SK-N-SH treated with all-trans-retinoic acid at 6 μM for 48 hours (cell line): Measurements from ENCODE around the gene ZNF644.
"Not testable (repeated sequence)": the region's sequence is repeated elsewhere in the genome, so short reads cannot be mapped to it uniquely, and the experiment has no call there.

ENCODE experiments used
- CSDC2 ChIP-seq: fragments of 250-450 bp; sonication (Bioruptor Pico); IDR thresholded peaks from 2 replicates; pipeline ENCODE4 v1.5.0; 2020; ENCODE audit warnings: mild to moderate bottlenecking, moderate library complexity
- CSRNP3 ChIP-seq: fragments of 250-450 bp; sonication (Bioruptor Pico); IDR thresholded peaks from 2 replicates; pipeline ENCODE4 v1.5.1; 2021; ENCODE audit warnings: mild to moderate bottlenecking, moderate library complexity
- ISL1 ChIP-seq: fragments of 250-450 bp; sonication (Bioruptor Pico); IDR thresholded peaks from 2 replicates; pipeline ENCODE4 v2.1.2; 2022; ENCODE audit warnings: mild to moderate bottlenecking, moderate library complexity
- POU6F1 ChIP-seq: fragments of 250-450 bp; sonication (Bioruptor Pico); IDR thresholded peaks from 2 replicates; pipeline ENCODE4 v1.8.0; 2021; ENCODE audit warnings: low read depth, mild to moderate bottlenecking, moderate library complexity, borderline replicate concordance
- PPARA ChIP-seq: fragments of 250-450 bp; sonication (Bioruptor Pico); IDR thresholded peaks from 2 replicates; pipeline ENCODE4 v1.5.0; 2020; ENCODE audit warnings: mild to moderate bottlenecking, borderline replicate concordance
- TCF4 ChIP-seq: fragments of 250-450 bp; sonication (Bioruptor Pico); IDR thresholded peaks from 2 replicates; pipeline ENCODE4 v1.8.0; 2021; ENCODE audit warnings: mild to moderate bottlenecking, moderate library complexity, borderline replicate concordance
- ZFP30 ChIP-seq: fragments of 450-650 bp; formaldehyde crosslinking; IDR thresholded peaks from 2 replicates; pipeline ENCODE4 v1.5.0; 2022; ENCODE audit warnings: mild to moderate bottlenecking, moderate library complexity
- ZNF8 ChIP-seq: fragments of 450-650 bp; formaldehyde crosslinking; IDR thresholded peaks from 2 replicates; pipeline ENCODE4 v1.5.0; 2020; ENCODE audit warnings: mild to moderate bottlenecking, moderate library complexity

GRCh38 chr1:90928231-90928630 lies 93.6 kb downstream of the ZNF644 start:
- TF ChIP-seq TCF4 (CRISPR knock-in tag); ZFP30 (CRISPR knock-in tag); CSDC2 (CRISPR knock-in tag); ISL1 (CRISPR knock-in tag); PPARA (CRISPR knock-in tag); POU6F1; CSRNP3 (CRISPR knock-in tag); ZNF8 (CRISPR knock-in tag): not testable (repeated sequence)
